GM12864 (cell line): Measurements from ENCODE around the gene SNX27.
"Not testable (repeated sequence)": the region's sequence is repeated elsewhere in the genome, so short reads cannot be mapped to it uniquely, and the experiment has no call there.

Experiments used
- DNase-seq: peaks from one replicate; pipeline ENCODE4 v3.0.0-alpha.2; 2011; ENCODE audit warnings: low read depth
- H3K4me3 ChIP-seq: 2 replicates; pipeline ENCODE4 v1.5.1; 2011; ENCODE audit warnings: mild to moderate bottlenecking, low read depth, low read length, control low read depth
- TF ChIP-seq, protein P1 (sequence below): IDR thresholded peaks from 2 replicates; pipeline ENCODE4 v1.5.1; 2011; ENCODE audit warnings: low read depth, mild to moderate bottlenecking, moderate library complexity, low read length, control low read depth, inconsistent platforms; ENCODE audit errors: missing control alignments

Gene SNX27

DNA sequence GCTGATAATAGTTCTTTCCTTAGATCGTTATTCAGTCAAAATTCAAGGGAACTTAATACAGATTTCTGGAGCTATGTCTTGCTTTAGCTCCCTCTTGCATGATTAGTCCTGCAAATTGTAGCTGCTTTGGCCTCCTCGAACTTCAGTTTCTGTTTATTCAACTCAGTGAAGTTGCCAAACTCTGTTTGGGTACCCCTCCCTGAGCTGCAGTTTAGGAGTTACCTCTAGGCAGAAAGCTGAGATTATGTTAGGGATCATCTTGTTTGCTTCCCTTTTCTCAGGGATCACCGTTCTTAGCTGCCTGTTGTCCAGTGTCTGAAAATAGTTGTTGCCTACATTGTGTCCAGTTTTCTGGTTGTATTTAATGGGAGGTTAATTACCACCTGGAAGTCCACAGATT lies 43.5 kb downstream of the SNX27 start:
- no peak for DNase-seq
- no peak overlapping the region for H3K4me3 ChIP-seq
- TF ChIP-seq, protein P1, sequence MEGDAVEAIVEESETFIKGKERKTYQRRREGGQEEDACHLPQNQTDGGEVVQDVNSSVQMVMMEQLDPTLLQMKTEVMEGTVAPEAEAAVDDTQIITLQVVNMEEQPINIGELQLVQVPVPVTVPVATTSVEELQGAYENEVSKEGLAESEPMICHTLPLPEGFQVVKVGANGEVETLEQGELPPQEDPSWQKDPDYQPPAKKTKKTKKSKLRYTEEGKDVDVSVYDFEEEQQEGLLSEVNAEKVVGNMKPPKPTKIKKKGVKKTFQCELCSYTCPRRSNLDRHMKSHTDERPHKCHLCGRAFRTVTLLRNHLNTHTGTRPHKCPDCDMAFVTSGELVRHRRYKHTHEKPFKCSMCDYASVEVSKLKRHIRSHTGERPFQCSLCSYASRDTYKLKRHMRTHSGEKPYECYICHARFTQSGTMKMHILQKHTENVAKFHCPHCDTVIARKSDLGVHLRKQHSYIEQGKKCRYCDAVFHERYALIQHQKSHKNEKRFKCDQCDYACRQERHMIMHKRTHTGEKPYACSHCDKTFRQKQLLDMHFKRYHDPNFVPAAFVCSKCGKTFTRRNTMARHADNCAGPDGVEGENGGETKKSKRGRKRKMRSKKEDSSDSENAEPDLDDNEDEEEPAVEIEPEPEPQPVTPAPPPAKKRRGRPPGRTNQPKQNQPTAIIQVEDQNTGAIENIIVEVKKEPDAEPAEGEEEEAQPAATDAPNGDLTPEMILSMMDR: no peak

DNA sequence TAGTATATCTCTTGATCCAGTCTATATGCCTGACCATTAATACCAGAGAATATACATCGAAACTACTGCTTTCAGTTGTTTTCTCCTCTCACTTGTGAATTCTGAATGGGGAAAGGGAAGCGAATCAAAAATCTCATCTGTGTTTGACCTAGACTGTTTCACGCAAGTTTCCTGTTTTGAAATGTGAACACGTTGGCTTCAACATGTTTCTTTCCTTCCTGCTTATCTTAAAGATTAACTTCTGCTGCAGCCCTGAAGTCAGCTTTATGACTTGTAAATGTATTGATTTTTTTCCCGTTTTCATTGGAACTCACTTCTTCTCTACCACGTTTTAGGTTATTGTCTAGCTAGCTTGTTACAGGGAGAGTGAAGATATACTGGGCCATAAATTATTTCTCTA lies 49.9 kb downstream of the SNX27 start:
- no peak for DNase-seq
- TF ChIP-seq, protein P1: no peak
- H3K4me3 ChIP-seq: no peak overlapping the region

DNA sequence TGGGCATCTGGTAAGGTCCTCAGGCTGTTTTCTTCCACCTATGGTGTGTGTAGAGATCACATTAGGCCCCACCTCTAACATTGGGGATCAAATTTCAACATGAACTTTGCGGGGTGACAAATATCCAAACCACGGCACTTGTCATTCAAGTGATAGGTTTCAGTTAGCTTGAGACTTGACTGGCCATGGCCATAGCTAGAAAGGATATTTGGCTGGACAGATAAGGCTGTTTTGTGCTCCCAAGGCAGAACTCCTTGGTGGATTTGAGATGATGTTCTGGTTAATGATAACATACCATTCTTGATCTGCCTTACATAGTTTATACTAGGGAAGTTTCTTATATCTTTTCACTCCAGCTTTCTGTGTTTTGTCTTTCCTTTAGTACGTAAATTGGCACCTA lies 56.2 kb downstream of the SNX27 start:
- DNase-seq: no peak
- TF ChIP-seq, protein P1: no peak
- no peak overlapping the region for H3K4me3 ChIP-seq

DNA sequence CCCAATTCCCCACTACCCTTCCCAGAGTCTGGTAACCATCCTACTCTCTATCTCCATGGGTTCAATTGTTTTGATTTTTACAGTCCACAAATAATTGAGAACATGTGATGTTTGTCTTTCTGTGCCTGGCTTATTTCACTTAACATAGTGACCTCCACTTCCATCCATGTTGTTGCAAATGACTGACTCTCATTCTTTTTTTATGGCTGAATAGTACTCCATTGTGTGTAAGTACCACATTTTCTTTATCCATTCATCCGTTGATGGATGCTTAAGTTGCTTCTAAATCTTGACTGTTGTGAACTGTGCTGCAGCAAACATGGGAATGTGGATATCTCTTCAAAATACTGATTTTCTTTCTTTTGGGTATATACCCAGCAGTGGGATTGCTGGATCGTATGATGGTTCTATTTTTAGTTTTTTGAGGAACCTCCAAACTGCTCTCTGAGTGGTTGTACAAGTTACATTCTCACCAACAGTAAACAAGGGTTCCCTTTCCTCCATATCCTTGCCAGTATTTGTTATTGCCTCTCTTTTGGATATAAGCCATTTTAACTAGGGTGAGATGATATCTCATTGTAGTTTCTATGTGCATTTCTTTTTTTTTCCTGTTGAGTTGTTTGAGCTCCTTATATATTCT lies 58.3 kb downstream of the SNX27 start:
- not testable (repeated sequence) for DNase-seq, H3K4me3 ChIP-seq

DNA sequence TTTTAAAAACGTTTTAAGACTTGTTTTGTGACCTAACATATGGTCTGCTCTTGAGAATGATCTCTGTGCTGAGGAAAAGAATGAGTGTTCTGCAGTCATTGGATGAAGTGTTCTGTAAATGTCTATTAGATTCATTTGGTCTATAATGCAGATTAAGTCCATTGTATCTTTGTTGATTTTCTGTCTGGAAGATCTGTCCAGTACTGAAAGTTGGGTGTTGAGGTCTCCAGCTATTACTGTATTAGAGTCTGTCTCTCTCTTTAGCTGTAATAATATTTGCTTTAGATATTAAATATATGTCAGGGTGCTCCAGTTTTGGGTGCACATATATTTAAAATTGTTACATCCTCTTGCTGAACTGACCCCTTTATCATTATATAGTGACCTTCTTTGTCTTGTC lies 61.6 kb downstream of the SNX27 start:
- DNase-seq: no peak
- H3K4me3 ChIP-seq: no peak overlapping the region
- TF ChIP-seq, protein P1: no peak

DNA sequence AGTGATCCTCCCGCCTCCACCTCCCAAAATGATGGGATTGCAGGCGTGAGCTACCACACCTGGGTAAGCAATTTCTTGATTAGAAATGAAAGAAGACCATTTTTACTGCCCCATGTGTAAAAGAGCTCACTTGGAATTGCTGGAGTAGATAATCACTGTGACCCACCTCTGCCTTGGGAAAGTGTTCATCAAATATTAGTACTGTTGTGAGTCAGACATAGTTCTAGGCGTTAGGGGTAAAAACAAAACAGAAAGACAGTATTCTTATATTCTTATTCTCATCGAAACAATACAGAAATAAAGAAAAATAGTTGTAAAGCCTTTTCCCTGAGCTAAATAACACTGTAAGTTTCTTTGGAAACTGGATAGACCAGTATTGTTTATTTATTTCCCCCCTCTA lies 68.5 kb downstream of the SNX27 start:
- DNase-seq: no peak
- TF ChIP-seq, protein P1: no peak
- no peak overlapping the region for H3K4me3 ChIP-seq

DNA sequence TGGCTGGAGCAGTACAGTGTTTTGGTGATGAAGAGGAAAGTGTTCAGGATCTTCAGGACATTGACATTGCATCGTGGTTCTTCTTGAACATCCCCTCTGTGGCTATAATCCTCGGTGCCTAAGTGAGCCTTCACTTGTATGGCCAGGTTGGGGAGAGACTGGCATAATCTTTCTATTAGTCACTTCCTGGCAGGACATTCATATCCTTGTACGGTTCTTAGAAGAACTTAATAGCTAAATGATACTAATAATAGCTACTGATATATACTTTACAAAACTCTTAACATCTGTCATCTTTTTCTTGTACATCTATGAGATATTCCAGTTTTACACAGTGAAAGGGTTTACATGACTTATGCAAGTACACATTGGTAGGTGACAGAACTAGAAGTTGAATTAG lies 69.0 kb downstream of the SNX27 start:
- no peak overlapping the region for H3K4me3 ChIP-seq
- TF ChIP-seq, protein P1: no peak
- no peak for DNase-seq

DNA sequence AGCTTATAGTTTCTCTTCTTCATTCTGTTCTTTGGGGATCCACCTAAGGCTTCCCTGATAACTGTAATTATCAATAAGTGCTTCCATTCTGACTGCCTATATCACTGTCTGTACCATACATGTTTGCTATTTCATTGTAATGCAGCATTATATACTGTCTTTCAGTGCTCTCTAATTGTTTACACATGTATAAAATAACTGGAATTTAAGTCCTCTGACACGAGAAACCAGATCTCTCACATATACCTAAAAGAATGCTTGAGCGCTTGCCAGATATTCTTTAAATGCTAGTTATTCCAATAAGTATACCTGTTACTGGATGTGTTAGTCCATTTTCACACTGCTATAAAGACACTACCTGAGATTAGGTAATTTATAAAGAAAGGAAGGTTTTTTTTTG lies 70.1 kb downstream of the SNX27 start:
- TF ChIP-seq, protein P1: no peak
- no peak overlapping the region for H3K4me3 ChIP-seq
- no peak for DNase-seq

DNA sequence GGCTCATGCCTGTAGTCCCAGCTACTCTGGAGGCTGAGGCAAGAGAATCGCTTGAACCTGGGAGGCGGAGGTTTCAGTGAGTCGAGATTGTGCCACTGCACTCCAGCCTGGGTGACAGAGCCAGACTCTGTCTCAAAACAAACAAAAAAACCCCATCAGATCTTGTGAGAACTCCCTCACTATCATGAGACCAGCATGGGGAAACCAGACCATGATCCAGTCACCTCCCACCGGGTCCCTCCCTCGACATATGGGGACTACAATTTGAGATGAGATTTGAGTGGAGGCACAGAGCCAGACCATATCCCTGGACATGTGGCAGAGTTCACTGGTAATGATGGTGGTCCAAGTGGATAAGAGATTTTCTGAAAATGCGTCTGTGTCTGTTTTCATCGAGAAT lies 71.1 kb downstream of the SNX27 start:
- H3K4me3 ChIP-seq, DNase-seq: not testable (repeated sequence)
